GM04504 (cell line): ENCODE results near the gene OOSP4B.
"Not testable (repeated sequence)": the region's sequence is repeated elsewhere in the genome, so short reads cannot be mapped to it uniquely, and the experiment has no call there.

Experiments
- DNase-seq: peaks from one replicate; pipeline ENCODE4 v3.0.0-alpha.2; 2012; ENCODE audit warnings: low read depth

OOSP4B gene

DNA sequence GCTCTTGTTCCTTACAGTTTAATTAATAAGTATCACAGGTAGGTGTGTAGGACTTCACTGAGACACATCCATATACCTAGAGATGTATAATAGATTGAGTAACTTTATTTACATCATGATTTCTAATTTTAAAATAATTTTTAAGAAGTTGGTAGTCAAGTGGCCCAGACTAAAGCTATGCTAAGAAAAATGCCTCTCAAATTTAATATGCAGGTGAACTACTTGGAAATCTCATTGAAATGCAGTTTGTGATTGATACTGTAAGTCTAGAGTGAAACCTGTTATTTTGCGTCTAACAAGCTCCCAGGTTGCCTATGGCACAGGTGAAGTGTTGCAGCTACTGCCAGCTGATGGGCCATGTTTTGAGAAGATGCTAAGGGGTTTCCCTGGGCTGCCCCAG, at the start of gene OOSP4B:
OOSP4B (plus strand) TSS at position 301 of the 400 bp plus-strand sequence.
- no peak for DNase-seq

- no peak for DNase-seq
These were observed 49.1 kb upstream of the OOSP4B start for GRCh38 chr11:59967677-59968394.

DNA sequence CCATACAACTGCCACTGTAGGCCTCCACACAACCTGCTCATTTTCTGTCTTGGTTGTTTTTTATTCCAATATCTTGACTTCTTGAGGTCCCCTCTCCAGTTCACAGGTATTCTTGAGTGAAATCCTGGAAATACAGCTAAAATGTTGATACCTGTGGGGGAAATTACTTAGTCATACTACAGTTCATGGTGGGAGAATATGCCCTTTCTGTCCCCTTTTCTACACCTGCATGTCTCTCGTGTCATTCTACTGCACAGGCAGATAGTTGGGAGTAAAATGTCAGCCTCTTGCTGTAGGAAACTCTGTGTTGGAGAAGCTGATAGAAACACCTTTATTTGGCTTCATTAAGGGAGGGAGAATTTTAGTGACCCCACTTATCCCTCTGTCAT, 48.6 kb upstream of the OOSP4B start:
- DNase-seq: no peak

DNA sequence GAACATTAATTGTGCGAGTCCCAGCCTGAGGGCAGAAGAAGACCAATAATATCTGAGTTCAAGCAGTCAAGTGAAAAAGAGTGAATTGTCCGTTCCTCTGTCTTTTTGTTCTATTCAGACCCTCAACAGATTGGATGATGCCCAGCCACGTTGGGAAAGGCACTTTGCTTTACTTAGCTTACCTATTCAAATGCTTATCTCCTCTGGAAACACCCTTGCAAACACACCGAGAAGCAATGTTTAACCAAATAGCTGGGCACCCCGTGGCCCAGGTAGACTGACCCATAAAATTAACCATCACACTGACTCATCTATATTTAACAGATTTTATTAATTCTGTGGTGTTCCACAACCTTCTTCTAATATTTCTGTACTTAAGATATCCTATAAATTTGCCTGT, 43.9 kb upstream of the OOSP4B start:
- DNase-seq: no peak

DNA sequence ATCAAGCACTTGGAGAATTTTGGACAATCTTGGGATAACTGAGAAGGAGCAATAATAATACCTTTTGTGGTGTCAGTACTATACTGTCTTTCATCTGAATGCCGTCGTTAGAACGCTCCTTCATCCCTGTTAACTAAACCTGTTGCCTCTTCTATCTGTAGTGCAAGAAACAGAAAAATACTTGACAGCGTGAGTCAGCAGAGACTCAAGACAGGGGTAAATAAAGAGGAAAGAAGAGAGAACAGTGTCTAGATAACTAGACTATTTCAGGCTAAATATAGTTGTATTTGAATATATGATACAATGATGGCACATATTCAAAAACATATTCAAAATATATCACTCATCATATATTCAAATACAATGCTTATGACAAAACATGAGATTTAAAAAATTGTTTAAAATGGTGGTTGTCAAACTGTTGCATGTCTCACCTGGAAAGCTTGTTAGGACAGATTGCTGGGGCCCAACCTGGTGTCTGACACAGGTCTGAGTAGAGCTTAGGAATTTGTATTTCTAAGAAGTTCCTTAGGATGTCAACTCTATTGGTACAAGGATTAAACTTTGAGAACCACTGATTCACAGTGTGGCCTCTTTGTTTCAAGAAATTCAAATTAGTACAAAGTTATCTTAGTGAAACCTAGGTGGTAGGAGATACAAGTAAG, 35.7 kb upstream of the OOSP4B start:
- DNase-seq: no peak

- DNase-seq: not testable (repeated sequence)
These were observed 34.9 kb upstream of the OOSP4B start for GRCh38 chr11:59982037-59982436.

DNA sequence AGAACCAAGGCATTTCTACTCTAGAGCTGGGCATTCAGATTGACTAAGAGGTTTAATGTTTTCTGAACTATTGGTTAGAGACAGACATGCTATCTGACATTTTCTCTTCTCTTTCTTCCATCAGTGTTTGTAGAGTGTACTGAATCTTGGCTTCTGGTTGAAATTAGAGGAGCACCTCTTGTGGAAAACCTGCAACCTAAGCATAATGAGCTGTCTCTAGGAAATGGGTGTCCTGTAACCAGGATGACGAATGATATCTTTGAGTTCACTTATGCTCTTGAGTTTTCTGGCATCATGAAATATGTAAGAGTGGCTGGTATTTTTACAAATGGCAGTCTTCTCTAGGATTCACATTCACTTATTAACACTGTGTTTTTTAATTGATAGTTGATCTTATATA, 33.8 kb upstream of the OOSP4B start:
- no peak for DNase-seq

DNA sequence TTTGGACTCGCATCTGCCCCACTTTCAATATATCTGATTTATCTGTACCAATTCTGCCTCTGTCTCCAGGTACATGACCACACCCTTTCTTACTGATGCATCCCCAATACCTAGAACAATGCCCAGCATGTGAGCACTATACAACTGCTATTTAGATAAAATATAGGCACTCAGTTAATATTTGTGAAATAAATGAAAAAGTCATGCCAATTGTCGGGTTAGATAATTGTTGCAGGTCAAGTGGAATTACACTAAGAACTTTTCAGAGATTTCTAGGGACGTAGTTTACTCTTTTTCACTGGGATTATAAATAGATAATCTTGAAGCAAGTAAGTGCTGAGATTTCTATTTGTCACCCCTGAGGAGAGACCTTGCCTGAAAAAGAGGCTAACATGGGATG, 32.6 kb upstream of the OOSP4B start:
- no peak for DNase-seq

DNA sequence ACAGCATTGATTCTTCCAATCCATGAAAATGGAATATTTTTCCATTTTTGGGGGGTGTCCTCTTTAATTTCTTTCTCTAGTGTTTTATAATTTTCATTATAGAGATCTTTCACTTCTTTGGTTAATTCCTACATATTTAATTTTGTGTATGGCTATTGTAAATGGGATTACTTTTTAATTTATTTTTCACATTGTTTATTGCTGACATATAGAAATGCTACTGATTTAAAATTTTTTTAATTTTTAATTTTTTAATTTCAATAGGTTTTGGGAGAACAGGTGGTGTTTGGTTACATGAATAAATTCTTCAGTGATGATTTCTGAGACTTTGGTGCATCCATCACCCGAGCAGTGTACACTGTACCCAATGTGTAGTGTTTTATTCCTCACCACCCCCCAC, 26.6 kb upstream of the OOSP4B start:
- no peak for DNase-seq

- no peak for DNase-seq
These were observed 24.6 kb upstream of the OOSP4B start for GRCh38 chr11:59992425-59992824.

DNA sequence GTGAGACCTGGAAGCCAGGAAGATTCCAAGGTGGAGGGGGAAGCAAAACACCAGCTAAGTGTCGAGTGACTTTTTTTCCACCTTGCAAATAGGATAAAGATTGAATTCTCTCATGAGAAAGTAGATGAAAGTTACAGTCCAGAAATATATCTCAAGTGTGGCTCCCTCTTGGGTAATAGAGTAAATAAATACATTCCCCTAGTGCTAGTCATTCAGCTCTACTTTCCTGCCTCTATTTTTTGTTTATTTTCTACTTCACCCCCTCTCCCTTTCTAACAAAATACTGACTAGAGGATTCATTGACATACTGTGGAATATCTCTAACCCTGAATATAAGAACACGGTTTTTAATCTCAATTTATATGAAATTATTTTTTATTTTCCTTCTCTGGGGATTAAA, 19.2 kb upstream of the OOSP4B start:
- DNase-seq: no peak

DNA sequence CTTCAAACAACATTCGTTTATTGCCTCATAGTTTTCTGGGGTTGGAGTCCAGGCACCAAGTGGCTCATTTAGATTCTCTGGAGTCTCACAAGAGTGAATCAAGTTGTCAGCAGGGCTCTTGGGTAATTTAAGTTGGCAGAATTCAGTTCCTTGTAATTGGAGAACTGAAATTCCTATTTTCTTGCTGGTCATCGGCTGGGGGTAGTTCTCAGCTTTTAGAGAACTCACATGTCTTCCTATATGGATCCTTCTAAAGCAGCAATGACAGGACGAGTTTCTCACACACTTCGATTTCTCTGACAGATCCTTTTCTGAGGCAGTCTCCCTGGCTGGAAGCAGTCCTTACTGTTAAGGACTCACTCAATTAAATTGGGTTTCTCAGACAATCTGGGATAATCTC, 17.3 kb upstream of the OOSP4B start:
- no peak for DNase-seq

- DNase-seq: no peak
These were observed 13.3 kb upstream of the OOSP4B start for GRCh38 chr11:60003729-60004128.

DNA sequence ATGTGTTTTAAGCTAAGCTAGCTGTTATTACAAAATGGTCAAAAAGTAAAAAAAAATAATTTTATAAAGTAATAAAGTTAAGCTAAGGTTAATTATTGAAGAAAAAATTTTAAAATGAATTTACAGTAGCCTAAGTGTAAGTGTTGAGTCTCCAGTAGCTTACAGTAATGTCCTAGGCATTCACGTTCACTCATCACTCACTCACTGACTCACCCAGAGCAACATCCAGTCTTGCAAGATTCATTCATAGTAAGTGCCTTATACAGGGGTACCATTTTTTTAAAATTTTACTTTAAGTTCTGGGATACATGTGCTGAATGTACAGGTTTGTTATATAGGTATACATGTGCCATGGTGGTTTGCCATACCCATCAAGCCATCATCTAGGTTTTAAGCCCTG, 11.6 kb upstream of the OOSP4B start:
- no peak for DNase-seq

GRCh38 chr11:60018058-60018457, 1.1 kb downstream of the OOSP4B start:
- DNase-seq: no peak

- DNase-seq: not testable (repeated sequence)
These were observed 3.4 kb downstream of the OOSP4B start for GRCh38 chr11:60020376-60020775.

DNA sequence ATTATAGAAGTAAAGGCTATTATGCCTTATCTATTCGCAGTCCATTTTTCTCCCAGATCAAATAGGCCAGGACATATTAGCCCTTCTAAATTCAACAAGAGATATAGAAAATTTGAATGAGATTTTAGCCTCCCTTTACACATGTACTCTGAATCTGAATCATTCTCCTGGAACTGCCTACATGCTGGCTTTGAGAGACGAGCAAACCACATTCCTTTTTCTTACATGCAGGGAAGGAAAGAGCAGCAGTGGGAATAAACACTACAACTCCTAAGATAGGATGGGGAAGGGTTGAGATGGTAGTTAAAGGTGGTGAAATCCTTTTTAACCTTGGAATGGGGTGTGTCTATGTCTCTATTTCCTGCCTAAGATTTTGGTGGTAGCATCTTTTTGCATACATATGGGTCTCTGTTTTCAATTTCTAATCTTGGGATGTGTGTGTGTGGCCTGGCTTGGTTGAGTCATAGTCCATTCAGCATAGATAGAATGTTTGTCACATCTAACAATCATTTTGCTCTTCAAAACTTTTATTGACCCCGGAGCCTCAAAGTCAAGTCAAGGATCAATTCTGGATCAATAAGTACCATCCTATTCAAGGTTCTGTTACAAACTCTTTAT, 12.1 kb downstream of the OOSP4B start:
- no peak for DNase-seq

- DNase-seq: no peak
These were observed 23.1 kb downstream of the OOSP4B start, which contains the start of gene OOSP2 for GRCh38 chr11:60040109-60040508. TSS of gene OOSP2 (plus strand) at chr11:60040409. CDS start at chr11:60040460, 51 bp downstream.

DNA sequence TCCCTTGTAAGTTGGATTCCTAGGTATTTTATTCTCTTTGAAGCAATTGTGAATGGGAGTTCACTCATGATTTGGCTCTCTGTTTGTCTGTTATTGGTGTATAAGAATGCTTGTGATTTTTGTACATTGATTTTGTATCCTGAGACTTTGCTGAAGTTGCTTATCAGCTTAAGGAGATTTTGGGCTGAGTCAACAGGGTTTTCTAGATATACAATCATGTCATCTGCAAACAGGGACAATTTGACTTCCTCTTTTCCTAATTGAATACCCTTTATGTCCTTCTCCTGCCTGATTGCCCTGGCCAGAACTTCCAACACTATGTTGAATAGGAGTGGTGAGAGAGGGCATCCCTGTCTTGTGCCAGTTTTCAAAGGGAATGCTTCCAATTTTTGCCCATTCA, 33.4 kb downstream of the OOSP4B start:
- DNase-seq: not testable (repeated sequence)

DNA sequence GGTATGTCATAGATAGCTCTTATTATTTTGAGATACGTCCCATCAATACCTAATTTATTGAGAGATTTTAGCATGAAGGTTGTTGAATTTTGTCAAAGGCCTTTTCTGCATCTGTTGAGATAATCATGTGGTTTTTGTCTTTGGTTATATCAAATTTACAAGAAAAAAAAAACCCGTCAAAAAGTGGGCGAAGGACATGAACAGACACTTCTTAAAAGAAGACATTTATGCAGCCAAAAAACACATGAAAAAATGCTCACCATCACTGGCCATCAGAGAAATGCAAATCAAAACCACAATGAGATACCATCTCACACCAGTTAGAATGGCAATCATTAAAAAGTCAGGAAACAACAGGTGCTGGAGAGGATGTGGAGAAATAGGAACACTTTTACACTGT, 33.9 kb downstream of the OOSP4B start:
- DNase-seq: not testable (repeated sequence)

GRCh38 chr11:60056349-60056969, 39.5 kb downstream of the OOSP4B start, which contains the start of gene MS4A3:
TSS of gene MS4A3 (plus strand) at chr11:60056665. CDS start at chr11:60061161, 4,496 bp downstream.
- DNase-seq: no peak

GRCh38 chr11:60059052-60059451, 42.1 kb downstream of the OOSP4B start:
- no peak for DNase-seq
